Right kidney (tissue), 1 donor: Measurements from ENCODE around the gene PIGV.
"Not testable (repeated sequence)": the region's sequence is repeated elsewhere in the genome, so short reads cannot be mapped to it uniquely, and the experiment has no call there.

ENCODE experiments used
- DNase-seq: peaks from one replicate; pipeline ENCODE4 v3.0.0-alpha.2; 2016

Gene PIGV

DNA sequence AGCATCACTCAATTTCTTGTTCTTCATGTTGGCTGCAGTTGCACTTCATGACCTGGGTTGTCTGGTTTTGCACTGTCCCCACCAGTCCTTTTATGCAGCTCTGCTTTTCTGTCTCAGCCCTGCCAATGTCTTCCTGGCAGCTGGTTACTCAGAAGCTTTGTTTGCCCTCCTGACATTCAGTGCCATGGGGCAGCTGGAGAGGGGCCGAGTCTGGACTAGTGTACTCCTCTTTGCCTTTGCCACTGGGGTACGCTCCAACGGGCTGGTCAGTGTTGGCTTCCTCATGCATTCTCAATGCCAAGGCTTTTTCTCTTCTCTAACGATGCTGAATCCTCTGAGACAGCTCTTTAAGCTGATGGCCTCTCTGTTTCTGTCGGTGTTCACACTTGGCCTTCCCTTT is 6.6 kb downstream of the PIGV start:
- no peak for DNase-seq

DNA sequence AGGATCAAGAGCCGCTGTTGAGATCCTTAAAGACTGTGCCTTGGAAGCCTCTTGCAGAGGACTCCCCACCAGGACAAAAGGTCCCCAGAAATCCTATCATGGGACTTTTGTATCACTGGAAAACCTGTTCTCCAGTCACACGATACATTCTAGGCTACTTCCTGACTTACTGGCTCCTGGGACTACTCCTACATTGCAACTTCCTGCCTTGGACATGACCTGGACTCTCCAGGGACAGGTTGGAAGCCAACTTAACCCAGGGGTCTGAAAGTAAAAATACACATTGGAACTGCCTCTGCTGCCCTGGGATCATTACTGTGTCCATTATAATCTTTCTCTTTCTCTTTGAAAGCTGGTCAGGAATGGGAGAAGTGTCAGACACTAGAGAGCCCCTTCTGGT is 9.9 kb downstream of the PIGV start:
- no peak for DNase-seq

DNA sequence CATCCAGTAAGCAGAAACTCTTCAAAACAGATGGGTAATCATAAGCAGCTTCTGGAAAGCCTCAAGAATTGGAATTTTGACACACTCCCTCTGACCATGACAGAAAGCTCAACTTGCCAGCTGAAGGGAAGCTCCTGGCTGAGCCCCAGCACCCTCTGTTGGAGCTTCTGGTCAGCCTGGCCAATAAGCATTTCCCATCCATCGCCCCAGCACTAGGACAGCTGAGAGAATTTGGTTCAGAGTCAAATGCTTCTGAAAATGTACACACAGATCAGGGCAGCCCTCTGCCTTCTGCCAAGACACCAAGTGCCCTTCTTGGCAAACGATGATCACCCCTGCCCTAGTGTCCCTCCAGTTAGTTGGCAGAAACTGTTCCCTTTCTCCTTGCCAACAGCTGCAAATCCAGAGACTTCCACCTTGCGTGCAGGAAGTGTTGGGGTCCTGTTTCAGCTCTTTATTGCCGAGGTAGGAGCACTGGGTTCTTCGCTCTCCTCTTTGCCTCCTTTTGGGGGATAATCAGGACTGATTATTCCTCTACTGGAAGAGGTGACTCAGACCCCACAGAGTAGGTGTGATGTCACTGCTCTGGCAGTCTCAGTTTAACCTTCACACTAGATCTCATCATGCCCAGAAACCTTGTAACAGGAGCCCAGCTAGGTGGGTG is 11.9 kb downstream of the PIGV start:
- no peak for DNase-seq

DNA sequence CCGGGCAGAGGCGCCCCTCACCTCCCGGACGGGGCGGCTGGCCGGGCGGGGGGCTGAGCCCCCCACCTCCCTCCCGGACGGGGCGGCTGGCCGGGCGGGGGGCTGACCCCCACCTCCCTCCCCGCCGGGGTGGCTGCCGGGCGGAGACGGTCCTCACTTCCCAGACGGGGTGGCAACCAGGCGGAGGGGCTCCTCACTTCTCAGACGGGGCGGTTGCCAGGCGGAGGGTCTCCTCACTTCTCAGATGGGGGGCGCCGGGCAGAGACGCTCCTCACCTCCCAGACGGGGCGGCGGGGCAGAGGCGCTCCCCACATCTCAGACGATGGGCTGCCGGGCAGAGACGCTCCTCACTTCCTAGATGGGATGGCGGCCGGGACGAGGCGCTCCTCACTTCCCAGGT is 16.2 kb downstream of the PIGV start:
- not testable (repeated sequence) for DNase-seq

DNA sequence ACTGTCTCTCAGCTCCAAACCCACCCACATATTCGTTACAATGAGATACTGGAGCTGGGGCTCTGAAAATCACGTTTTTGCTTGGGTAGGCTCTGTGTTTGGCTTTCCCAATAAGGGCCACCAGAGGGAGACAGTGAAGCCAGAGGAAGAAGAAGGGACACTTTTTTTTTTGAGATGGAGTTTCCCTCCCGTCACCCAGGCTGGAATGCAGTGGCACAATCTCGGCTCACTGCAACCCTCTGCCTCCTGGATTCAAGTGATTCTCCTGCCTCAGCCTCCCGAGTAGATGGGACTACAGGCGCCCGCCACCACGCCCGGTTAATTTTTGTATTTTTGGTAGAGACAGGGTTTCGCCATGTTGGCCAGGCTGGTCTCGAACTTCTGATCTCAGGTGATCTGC is 22.4 kb downstream of the PIGV start:
- not testable (repeated sequence) for DNase-seq

DNA sequence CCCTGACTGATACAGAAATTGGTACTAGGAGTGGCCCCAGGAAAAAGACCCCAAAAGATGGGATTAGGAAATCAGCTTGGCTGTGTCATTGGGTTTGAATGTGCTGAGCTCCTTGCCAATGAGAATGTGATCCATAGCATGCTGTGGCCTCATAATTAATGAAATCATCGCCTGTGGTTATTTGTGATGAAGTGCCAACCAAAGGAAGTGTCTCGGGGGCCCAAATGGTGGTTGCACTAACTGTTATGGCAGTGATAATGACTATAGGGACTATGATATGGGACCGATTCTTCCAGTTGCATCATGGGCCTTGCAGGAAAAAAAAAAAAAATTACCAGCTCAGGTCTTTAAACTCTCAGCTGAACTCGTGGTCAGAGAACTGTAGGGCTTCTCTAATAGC is 23.3 kb downstream of the PIGV start:
- no peak for DNase-seq

DNA sequence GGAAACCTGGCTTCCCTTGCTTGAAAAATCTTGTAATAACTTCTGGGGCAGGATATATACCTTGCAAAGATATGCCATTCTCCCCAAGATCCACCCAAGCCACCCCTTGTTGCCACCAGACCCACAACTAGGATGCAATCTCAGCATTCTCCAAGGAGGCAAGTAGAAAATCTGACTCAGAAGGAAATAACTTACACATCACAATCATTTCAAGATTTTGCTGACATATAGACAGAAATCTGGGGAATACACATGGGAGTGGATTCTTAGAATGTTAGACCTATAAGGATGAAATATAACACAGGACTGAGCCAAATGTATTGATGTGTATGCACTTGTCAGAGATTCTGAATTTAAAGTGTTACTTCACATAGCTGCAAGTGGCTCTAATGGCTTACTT is 24.0 kb downstream of the PIGV start:
- no peak for DNase-seq

DNA sequence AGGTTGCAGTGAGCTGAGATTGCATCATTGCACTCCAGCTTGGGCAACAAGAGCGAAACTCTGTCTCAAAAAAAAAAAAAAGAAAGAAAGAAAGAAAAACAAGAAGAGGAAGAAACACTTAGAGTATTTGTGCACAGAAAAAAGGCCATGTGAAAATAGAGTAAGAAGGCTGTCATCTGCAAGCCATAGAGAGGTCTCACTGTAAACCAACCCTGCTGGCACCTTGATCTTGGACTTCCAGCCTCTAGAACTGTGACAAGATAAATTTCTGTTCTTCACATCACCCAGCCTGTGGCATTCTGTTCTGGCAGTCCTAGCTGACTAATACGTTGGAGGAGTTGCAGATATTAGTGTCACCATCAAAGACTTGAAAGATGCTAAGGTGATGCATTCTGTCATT is 26.6 kb downstream of the PIGV start:
- no peak for DNase-seq

DNA sequence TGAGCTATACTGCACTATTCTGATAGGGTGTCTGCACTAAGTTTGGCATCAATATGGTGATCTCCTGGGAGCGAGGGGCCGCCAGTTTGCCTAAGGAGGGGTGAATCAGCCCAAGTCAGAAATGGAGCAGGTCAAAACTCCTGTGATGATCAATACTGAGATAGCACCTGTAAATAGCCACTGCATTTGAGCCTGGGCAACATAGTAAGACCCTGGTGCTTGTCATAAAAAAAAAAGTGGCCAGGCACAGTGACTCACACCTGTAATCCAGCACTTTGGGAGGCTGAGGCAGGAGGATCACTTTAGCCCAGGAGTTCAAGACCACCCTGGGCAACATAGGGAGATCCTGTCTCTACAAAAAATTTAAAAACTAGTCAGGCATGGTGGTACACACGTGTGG is 27.1 kb downstream of the PIGV start:
- no peak for DNase-seq

DNA sequence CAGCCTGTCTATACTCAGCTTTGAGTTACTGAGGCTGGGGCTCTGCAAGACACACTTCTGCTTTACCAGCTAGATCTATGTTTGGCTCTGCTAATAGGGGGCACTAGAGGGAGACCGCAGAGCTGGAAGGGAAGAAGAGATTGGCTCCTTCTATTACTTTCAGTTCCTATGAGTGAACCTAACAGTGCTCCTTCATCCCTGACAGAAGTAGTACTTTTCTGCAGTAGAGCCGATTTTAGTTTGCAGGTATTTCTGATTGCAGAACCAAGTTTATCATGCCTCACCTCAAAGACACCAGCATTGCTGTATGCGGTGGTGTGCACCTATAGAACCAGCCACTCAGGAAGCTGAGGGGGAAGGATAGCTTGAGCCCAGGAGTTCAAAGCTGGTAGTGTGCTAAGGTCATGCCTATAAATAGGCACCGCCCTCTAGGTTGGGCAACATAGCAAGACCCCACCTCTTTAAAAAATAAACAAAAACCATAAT is 33.1 kb downstream of the PIGV start:
- no peak for DNase-seq

DNA sequence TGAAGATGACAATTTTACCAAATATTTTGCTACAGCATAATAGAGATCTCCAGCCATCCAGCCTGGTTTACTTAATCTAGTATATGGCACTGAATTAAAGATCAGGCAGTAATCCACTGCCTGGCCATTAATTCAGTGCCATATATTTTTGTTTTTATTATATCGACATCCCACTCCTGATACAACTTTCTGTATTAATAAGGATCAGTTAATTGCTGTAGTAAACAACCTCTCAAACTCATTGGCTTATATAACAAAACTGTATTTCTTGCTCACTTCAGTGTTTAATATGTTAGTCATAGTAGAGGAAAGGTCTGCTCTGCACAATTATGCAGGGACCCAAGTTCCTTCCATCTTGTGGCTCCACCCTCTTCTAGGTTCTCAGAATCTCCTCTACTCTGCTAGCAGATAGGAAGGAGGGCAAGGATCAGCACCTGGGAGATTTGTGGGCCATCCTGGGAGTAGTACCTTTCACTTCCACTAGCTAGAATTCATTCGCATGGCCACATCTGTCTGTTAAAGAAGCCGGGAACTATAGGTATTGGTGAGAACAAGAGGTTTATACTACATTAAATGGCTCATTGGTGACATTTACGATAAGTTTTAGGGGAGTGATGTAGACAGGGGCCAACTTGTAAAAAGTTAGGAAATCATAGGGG is 35.1 kb downstream of the PIGV start:
- DNase-seq = no peak

DNA sequence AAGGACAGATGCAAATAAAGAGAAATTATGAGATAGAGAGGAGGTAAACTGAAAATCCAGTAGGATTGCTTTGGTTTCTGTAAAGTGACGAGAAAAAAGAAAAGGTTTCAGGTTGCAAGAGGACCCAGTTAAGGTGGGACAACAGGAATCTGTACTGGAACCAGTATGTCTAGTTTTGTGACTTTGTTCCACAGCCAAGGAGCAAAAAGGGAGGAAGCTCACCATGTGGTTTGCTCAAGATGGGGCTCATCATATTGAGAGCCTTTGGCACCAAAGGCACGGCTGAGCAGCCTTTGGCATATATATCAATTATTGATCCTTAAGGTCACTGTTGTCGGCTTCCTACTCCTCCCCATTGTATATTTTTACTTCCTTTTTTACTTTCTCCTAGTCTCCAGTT is 37.0 kb downstream of the PIGV start:
- DNase-seq = no peak

DNA sequence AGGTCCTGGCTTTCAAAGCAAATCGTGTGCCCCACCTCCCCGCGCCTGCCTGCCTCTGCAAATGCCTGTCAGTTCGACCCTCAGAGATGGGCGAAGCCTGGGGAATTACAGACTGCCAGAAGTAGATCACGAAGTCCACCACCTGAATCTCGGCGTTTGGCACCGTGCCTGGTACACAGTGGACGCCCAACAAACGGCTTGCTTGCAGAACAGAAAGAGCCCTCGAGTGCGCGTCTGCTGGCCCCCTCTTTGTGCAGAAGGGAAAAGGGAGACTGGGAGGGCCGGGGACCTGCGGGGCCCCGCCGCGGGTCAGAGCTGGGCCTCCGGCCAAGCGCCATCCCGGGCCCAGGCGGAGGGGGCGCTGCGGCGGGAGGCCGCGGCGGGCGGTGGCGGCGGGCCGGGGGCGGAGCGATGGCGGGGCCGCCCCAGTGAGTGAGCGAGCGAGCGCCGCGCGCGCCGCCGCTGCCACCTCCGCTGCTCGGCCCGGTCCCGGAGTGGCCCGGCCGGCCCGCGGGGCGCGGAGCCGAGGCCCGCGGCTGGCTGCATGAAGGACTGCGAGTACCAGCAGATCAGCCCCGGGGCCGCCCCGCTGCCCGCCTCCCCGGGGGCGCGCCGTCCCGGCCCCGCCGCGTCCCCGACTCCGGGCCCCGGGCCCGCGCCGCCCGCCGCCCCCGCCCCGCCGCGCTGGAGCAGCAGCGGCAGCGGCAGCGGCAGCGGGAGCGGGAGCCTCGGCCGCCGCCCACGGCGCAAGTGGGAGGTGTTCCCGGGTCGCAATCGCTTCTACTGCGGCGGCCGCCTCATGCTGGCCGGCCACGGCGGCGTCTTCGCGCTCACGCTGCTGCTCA is 38.7 kb downstream of the PIGV start, which contains the start of gene ZDHHC18:
Gene ZDHHC18 (plus strand): TSS at position 428 of the 845 bp plus-strand sequence. CDS start 117 bp downstream, at position 545.
- peak; percentile 85 for DNase-seq

DNA sequence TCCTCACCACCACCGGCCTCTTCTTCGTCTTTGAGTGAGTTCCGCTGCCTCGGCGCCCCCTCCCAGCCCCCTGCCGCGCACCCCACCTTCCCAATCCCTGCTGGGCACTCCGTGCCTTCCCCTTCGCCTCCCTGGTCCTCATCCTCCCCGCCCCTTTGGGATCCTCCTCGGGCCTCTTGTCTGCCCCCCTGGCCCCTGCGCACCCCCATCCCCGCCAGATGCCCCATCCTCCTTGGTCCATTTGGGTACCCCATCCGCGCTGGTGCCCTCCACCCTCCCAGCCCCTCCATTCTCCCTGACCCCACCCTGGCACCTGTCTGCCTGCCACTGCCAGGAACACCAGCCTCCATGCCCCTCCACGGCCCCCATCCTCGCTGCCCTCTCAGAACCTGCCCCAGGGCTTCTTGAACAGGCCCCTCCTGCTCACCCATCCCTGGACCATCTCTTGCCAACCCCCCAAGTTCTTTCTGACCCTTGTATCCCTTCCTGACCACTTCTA is 39.4 kb downstream of the PIGV start:
- DNase-seq = no peak

DNA sequence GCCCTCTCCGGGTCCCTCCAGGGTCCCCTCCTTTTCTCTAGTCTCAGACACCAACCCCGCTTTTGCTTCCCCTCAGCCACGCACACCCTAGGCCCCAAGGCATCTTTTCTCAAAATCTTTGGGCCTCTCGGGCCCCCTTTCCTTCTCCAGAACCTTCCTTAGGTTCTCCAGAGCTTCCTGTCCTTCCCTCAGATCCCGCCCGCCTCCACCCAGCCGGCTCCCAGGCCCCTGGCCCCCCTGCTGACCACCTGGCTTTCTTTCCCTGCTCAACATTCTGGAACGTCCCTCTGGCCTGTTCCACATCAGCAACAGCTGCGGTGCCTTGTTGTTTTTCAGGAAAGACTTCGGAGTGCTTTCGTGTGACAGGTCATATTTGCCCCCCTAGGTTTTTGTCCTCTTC is 39.9 kb downstream of the PIGV start:
- no peak for DNase-seq

DNA sequence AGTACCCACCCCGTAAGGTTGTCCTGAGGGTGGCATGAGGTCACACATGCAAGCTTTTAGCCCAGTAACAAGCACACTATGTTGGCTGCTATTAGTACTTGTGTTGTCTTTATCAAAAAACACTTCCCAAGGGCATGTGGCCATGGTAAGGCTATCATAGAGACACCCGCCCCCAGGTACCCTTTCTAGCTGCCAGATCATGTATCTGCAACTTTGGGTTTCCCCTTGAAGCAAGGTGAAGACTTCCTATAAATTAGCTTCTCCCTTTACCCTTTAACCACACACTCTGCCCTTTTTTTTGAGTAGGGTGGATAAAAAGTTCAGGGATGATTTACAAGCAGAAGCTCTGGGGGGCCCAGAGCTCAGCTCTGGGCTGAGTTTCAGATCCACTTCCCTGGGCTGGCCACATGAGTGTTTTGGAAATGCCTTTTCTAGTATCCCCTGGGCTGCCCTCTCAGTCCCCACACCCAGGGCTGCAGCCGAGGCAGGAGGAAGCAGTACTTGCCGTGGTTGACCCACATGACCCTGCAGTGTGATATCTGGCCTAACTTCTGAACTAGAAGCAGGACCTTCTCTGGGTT is 40.8 kb downstream of the PIGV start:
- DNase-seq = no peak

DNA sequence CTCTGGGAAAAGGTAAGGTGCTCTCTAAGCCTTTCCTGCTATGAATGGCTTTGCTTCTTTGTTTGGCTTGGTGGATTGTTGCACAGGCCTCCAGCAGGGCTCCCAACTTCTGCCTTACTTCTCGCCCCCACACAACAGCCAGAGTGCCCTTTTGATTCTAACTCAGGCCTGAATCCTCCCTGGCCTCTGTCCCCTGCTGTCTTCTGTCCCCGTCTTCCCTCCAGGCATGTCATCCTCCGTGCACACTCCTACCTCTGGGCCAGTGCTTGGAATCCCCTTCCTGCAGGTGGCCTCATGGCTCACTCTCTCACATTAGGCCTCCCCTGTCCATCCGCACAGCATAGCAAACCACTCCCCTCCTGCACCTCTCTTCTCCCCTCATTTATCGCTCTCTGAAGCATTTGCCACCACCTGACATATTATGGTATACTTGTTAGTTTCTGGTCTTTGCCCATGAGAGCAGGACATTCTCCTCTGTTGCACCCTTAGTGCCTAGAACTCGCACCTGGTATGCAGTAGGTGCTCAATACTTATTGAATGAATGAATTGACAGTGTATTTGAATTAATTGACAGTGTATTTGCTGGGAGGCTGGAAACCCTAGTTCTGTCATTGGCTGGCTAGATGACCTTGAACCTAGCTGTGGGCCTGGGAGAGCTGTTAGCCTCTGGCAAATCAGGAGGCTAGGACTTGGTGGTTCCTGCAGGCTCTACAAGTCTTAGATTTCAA is 41.6 kb downstream of the PIGV start:
- no peak for DNase-seq

DNA sequence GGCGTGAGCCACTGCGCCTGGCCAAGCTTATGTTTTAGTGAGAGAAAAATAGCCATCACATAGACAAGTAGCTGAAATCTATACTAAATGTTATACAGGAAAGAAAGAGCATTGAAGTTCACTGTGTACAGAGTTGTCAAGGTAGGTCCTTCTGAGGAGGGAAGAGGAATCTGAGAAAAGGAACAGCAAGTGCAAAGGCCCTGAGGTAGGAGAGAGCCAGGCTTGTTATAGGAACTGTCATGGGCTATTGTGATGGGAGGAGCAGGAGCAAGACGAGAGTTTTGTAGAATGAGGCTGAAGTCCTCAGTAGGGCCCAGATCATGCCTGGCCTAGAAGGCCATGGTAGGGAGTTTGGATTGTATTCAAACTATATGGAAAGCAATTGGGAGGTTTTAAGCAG is 43.3 kb downstream of the PIGV start:
- DNase-seq = no peak

DNA sequence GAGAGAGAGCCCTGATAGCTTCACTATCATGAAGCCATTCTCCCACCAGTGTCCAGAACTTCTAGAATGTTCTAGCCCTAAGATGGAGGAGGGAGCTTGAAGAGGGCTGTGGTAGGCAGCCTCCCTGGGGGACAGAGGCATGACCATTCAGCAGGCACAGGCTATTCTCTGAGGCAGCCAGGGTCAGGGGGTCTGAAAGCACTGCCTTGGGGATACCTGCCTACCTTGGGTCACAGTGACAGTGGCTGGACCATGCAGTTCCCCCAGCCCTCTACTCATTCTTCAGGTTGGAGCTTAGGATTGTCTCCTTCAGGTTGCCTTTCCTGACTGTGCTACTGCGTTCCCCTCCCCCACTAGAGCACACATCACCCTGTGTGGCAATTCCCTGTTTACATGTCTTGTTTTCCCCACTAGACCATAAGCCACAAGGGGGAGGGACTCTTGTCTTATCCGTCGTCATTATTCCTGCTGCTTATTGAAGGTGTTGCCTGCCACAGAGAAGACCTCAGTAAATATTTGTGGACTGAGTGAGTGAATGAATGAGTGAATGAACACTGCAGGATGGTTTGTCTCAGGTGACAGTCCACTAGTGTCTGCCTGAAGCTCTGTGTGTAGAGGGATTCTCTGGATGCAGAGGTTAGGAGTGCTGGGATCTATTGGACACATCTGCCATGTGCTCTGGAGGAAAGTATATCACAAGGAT is 43.9 kb downstream of the PIGV start:
- no peak for DNase-seq

DNA sequence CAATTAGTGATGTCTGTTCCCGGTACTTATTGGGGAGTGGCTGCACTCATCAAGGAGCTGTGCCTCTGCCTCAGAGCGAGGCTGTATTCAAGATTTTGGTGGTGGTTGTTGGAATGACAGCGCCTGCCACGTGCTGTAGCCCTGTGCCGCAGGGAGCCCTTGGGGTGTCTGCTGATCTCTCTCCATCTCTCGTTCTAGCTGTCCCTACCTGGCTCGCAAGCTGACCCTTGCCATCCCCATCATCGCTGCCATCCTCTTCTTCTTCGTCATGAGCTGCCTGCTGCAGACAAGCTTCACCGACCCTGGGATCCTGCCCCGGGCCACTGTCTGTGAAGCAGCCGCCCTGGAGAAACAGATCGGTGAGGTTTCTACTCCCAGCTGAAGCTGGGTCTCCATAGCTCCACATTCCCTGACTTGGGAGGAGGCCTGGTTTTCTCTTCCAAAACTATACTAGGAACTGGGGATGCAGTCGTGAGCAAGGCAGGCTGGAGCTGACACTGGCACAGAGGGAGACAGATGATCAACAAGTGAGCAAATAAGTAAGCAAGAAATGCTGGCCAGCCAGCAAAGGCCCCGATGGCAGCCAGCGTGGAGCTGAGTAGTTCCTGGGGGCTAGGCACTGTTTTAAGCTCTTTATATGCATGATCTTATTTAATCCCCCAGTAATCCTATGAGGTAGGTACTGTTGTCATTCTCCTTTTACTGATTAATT is 44.7 kb downstream of the PIGV start:
- DNase-seq = no peak
